Nephron (organoid): Measurements from ENCODE around the gene ANKMY1.

Source experiments
- H3K27ac Mint-ChIP-seq, 3 experiments: 2 replicates each; pipeline ENCODE4 v1.8.0; 2020; ENCODE audit warnings: mixed read lengths in 3 of 3, mild to moderate bottlenecking in 2 of 3, moderate library complexity in 1 of 3
- H3K27me3 Mint-ChIP-seq: 2 replicates; pipeline ENCODE4 v1.8.0; 2021; ENCODE audit warnings: low read depth, mild to moderate bottlenecking, moderate library complexity, mixed read lengths
- H3K36me3 Mint-ChIP-seq: 2 replicates; pipeline ENCODE4 v1.8.0; 2020; ENCODE audit warnings: low read depth, mixed read lengths
- H3K4me1 Mint-ChIP-seq: 2 replicates; pipeline ENCODE4 v1.8.0; 2020; ENCODE audit warnings: mixed read lengths
- H3K4me3 Mint-ChIP-seq, 3 experiments: 2 replicates each; pipeline ENCODE4 v1.8.0; 2020; ENCODE audit warnings: mild to moderate bottlenecking in 3 of 3, mixed read lengths in 3 of 3, moderate library complexity in 2 of 3
- H3K9me3 Mint-ChIP-seq: 2 replicates; pipeline ENCODE4 v1.8.0; 2020; ENCODE audit warnings: mixed read lengths
- CTCF ChIP-seq, 3 experiments: fragments of 200-600 bp; sonication (generic); IDR thresholded peaks; one replicate each; pipeline ENCODE4 v1.5.0; 2021; ENCODE audit warnings: antibody characterized with exemption in 3 of 3; ENCODE audit not compliant: unreplicated experiment in 3 of 3

The ANKMY1 gene

GRCh38 chr2:240509667-240510512 is 47.9 kb downstream of the ANKMY1 start:
- no peaks in the 10 kb centered on the region for H3K4me1 Mint-ChIP-seq
- H3K4me3 Mint-ChIP-seq: no peak overlapping the region

GRCh38 chr2:240508832-240509545 is 48.8 kb downstream of the ANKMY1 start:
- no peaks in the 10 kb centered on the region for H3K9me3 Mint-ChIP-seq
- H3K4me1 Mint-ChIP-seq: no peaks in the 10 kb centered on the region
- H3K36me3 Mint-ChIP-seq: peaks cover 8% of the 10 kb centered on the region
- H3K27me3 Mint-ChIP-seq: peaks cover 3% of the 10 kb centered on the region
- no peak for TF ChIP-seq CTCF (IDR thresholded peaks at IDR 0.05; ENCODE audit: unreplicated experiment in 3 of 3)
- no peak overlapping the region for H3K4me3 Mint-ChIP-seq
- H3K27ac Mint-ChIP-seq: no peak overlapping the region

More at GRCh38 chr2:240509667-240510512, 47.9 kb downstream of the ANKMY1 start:
- TF ChIP-seq CTCF (IDR thresholded peaks at IDR 0.05; ENCODE audit: unreplicated experiment in 3 of 3): no peak
- peaks cover 11% of the 10 kb centered on the region for H3K36me3 Mint-ChIP-seq
- H3K9me3 Mint-ChIP-seq: no peaks in the 10 kb centered on the region
- H3K27ac Mint-ChIP-seq: no peak overlapping the region
- peaks cover 3% of the 10 kb centered on the region for H3K27me3 Mint-ChIP-seq

- Mint-ChIP-seq H3K4me1 (no peaks in the 10 kb centered on the region), H3K27ac (no peak overlapping the region), H3K36me3 (peaks cover 6% of the 10 kb centered on the region), H3K9me3 (no peaks in the 10 kb centered on the region), H3K4me3 (no peak overlapping the region), H3K27me3 (peaks cover 3% of the 10 kb centered on the region)
- no peak for TF ChIP-seq CTCF (IDR thresholded peaks at IDR 0.05; ENCODE audit: unreplicated experiment in 3 of 3)
These were observed 50.0 kb downstream of the ANKMY1 start for GRCh38 chr2:240507778-240508251.

- Mint-ChIP-seq H3K4me3 (no peak overlapping the region), H3K4me1 (no peaks in the 10 kb centered on the region), H3K36me3 (peaks cover 6% of the 10 kb centered on the region), H3K27me3 (peaks cover 3% of the 10 kb centered on the region), H3K9me3 (no peaks in the 10 kb centered on the region), H3K27ac (no peak overlapping the region)
- TF ChIP-seq CTCF (IDR thresholded peaks at IDR 0.05; ENCODE audit: unreplicated experiment in 3 of 3): no peak
These were observed 50.6 kb downstream of the ANKMY1 start for GRCh38 chr2:240507060-240507777.

GRCh38 chr2:240506406-240507059 is 51.3 kb downstream of the ANKMY1 start:
- Mint-ChIP-seq H3K4me1 (no peaks in the 10 kb centered on the region), H3K4me3 (no peak overlapping the region), H3K27me3 (peaks cover 3% of the 10 kb centered on the region), H3K27ac (no peak overlapping the region), H3K9me3 (no peaks in the 10 kb centered on the region), H3K36me3 (peaks cover 6% of the 10 kb centered on the region)
- TF ChIP-seq CTCF (IDR thresholded peaks at IDR 0.05; ENCODE audit: unreplicated experiment in 3 of 3): no peak
